GM12892 (cell line): ENCODE measurements around the gene SUSD3.

ENCODE experiments used
- DNase-seq: peaks from one replicate; pipeline ENCODE4 v3.0.0; 2011; ENCODE audit not compliant: insufficient read length
- FAIRE-seq: peaks from 2 replicates; lab custom pipeline; 2011; peaks lifted over from hg19 to GRCh38; lab: Jason Lieb, UNC
- POLR2A ChIP-seq: IDR thresholded peaks from 2 replicates; pipeline ENCODE4 v1.6.1; 2011; ENCODE audit warnings: low read depth, low read length, control low read depth
- POLR2AphosphoS5 ChIP-seq: IDR thresholded peaks from 2 replicates; pipeline ENCODE4 v1.6.1; 2011; ENCODE audit warnings: low read depth, low read length, control low read depth
- TAF1 ChIP-seq: IDR thresholded peaks from 2 replicates; pipeline ENCODE4 v1.6.1; 2011; ENCODE audit warnings: low read depth, mild to moderate bottlenecking, control low read depth, low read length, borderline replicate concordance

Gene SUSD3

GRCh38 chr9:93045521-93045920 lies 13.0 kb upstream of the SUSD3 start:
- TF ChIP-seq POLR2AphosphoS5 (no peak), POLR2A (no peak), TAF1 (no peak)
- DNase-seq (no peak), FAIRE-seq (no peak)

- TF ChIP-seq POLR2AphosphoS5 (no peak), TAF1 (no peak), POLR2A (no peak)
- FAIRE-seq (no peak), DNase-seq (no peak)
Measured at GRCh38 chr9:93048566-93049448, 9.7 kb upstream of the SUSD3 start.

GRCh38 chr9:93049491-93049890 lies 9.0 kb upstream of the SUSD3 start:
- no peak for TF ChIP-seq POLR2AphosphoS5
- TF ChIP-seq TAF1 = no peak
- no peak for TF ChIP-seq POLR2A
- FAIRE-seq = no peak
- no peak for DNase-seq

DNA sequence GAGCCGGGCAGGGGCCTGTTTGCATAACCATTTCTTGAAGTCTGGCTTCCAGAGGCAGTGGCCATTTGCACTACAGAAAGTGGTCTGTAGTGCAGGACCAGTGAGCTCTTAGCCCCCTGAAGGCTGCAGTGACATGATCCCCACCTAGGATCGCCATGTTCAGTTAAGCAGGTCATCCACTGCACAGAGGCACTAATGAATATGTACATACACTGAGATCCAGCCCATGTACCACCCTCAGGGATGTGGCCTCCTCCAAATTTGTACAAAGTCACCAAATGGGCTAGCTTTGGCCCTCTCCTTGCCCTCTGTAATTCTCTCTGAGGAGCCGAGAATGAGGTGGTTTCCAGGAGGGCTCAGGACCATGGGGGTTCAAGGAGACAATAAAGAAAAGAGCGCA lies 8.3 kb upstream of the SUSD3 start:
- FAIRE-seq (no peak), DNase-seq (no peak)
- no peak for TF ChIP-seq TAF1
- no peak for TF ChIP-seq POLR2A
- no peak for TF ChIP-seq POLR2AphosphoS5

- TF ChIP-seq POLR2AphosphoS5 (no peak), TAF1 (no peak), POLR2A (no peak)
- DNase-seq (no peak), FAIRE-seq (no peak)
Measured at GRCh38 chr9:93051680-93052089, 6.8 kb upstream of the SUSD3 start.

DNA sequence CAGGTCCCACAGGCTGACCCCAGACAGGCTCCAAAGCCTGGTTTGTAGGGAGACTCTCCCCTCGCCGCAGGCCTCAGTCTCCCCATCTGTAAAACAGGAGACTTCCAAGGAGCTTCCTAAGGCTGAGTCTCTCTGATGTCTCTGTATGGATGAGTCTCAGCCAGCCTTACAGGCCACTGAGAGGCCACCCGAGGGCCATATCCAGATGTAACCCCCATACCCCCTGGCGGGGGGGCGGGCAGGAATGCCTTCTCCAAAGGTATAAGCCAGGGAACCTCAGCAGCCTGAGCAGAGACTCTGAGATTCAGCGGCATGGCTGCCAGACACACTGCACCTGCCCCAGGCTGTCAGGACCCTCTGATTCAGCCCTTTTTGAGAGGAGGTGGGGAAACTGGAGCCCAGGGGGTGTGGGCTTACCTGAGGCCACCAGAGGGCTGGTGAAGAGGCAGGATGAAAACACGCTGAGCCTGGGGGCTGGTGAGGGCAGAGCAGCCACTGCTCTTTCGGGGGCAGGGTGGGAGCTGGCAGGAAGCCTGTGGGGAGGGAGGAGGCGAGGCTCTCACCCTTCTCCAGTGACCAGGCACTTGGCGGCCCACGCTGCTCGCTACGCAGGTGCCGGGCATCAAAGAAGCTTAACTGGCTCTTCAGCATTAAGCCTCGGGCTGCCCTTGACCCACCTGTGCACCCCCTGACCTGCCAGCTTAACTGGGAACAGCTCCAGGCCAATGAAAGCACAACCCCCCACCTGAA lies 5.5 kb upstream of the SUSD3 start:
- FAIRE-seq (no peak), DNase-seq (no peak)
- TF ChIP-seq POLR2A (no peak), POLR2AphosphoS5 (no peak), TAF1 (no peak)

DNA sequence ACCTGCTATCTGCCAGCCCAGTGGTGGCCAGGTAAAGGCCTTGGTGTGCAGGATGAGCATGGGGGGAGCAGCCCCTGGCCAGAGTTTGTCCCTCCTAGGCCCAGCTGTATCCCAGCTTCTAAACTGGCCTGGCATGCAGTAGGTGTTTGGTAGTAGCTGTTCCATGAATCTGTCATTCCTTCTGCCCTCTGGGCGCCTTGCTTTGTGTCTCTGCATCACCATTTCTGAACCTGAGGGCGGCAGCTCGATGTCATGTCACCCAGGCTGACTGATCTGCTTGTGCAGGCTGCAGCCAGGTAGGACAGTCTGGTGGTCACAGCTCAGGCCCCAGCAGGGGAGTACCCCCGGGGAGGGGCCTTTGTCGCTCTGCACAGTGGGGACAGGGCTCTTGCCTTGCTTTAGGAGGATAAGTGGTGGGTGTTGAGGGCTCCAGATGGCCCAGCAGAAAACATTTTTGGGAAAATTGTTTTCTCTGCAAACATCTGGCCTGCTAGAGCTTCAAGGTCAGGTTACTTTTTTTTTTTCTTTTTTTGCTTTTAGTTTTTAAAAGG lies 4.6 kb upstream of the SUSD3 start:
- DNase-seq (no peak), FAIRE-seq (no peak)
- TF ChIP-seq POLR2A (no peak), POLR2AphosphoS5 (no peak), TAF1 (no peak)

DNA sequence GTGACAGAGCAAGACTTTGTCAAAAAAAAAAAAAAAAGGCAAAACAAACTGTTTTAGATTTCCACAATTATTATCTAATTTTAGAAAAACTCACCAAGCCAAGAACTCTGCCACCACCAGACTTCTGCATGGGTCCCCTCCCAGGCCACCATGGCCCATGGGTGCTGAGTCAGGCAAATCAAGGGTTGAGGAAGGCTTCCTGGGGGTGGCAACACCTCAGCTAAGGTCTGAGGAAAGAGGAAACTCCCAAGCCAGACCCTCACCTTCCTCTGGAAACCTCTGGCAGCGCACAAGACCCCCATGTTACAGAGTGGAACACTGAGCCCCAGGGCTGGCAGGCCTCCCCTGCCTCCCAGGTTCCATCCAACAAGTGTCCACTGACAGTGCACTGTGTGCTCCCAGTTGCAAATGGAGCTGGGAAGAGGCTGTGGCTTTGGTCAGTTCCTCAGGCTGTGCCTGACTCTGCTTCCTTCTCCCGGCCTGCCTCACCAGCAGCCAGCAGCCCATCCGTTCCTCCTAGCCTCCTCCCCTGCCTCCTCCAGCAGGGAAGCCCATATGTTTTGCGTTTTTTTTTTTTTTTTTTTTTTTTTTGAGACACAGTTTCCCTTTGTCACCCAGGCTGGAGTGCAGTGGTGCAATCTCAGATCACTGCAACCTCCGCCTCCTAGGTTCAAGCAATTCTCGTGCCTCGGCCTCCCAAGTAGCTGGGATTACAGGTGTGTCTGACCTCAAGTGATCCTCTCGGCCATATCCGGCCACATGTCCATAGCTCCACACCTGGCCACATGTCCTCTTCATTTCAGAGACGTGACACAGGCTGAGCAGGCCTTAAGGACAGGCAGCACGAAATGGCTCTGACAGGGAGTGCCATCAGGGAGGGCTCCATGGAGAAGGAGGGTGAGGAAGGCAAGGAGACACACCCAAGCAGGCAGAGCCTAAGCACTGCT lies 3.5 kb upstream of the SUSD3 start:
- no peak for FAIRE-seq
- no peak for DNase-seq
- TF ChIP-seq POLR2AphosphoS5 (no peak), TAF1 (no peak), POLR2A (no peak)

DNA sequence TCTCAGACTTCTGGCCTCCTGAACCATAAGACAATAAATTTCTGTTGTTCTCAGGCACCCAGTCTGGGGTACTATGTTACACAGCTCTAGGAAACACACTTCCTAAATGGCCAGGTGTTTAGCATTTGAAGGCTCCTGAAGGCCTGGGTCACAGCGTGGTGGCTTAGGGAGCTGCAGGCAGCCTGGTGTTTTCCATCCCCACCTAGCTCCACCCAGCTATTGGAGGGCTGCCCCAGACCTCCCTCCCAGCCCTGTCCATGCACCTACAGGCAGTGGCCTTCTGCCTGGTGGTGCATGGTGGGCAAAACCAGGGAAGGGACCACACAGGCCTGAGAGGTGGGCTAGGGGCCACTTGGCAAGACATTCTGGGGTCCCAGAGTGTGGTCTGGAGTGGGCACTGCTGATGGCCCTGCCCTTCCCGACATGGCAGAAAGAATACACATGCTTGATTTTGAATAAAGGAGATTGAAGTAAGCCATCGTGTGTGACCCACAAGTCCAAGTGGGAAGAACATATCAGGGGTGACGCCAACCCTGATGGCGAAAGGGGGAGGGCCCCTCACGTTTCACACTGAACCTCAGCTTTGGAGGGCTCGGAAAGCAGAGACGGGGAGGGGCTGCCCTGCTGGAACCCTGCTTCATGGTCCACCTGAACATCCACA lies 1.3 kb upstream of the SUSD3 start:
- FAIRE-seq = peak; percentile 24
- DNase-seq = no peak
- TF ChIP-seq POLR2A (no peak), POLR2AphosphoS5 (no peak), TAF1 (no peak)

DNA sequence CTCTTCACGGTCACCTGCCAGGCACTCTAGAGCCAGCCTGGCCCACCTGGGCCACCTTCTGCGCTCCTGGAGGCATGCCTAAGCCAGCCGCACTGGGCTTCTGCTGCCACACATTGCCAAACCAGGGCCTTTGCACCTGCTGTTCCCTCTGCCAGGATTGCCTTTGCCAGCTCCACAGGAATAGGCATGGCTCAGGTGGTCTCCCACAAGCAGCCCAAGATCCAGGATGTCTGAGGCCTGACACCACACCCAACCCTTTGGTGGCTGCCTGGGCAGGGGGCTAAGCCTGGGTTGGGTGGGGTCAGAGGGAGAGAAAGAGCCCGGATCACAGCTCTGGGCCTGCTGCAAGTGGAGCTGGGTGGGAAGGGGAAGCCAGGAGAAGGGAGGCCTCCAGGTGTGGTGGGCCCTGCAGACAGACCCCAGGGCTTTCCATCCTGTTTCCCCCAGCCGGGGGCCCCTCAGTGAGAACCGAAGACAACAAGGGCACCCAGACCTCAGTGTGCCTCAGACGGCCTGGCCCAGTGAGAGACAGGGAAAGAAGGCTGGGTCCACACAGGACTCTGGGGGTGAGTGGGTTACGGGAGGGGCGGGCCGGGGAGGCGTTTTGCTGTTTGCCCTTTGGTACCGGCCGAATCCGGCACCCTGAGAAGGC lies 672 bp upstream of the SUSD3 start:
- no peak for FAIRE-seq
- no peak for DNase-seq
- TF ChIP-seq TAF1 (no peak), POLR2AphosphoS5 (no peak), POLR2A (no peak)
